AML-193 (cell line): ENCODE results near the gene TCEA2.
"Not testable (repeated sequence)": the region's sequence is repeated elsewhere in the genome, so short reads cannot be mapped to it uniquely, and the experiment has no call there.

Experiments
- DNase-seq, 2 experiments: peaks; one replicate each; lab custom pipeline; 2025; lab: John Stamatoyannopoulos, UW

TCEA2 gene

GRCh38 chr20:64077876-64078551, 15.0 kb downstream of the TCEA2 start:
- DNase-seq, result peak; percentile 62 to 64

DNA sequence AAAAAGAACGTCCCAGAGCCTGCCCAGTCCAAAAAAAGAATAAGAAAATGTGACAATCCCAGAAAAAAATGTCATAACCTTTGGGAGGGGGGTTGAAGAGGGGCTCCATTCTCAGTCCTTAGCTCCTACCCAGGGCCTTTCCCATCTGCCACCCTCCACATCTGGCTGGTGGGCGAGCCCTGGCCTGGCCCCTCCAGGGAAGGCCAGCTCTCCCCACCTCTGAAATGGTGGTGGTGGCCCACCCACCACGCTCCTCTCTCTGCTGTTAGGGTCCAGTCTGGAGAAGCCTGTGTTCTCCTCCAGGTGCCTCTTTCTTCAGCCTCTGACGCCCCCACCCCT, 15.9 kb downstream of the TCEA2 start:
- no peak for DNase-seq

GRCh38 chr20:64079273-64080012, 16.4 kb downstream of the TCEA2 start, which contains the start of gene RGS19:
Gene RGS19, minus strand, starts transcription at chr20:64079518. Its CDS starts 2,632 bp downstream, at chr20:64076886.
- DNase-seq, result peak; percentile 88 to 92

DNA sequence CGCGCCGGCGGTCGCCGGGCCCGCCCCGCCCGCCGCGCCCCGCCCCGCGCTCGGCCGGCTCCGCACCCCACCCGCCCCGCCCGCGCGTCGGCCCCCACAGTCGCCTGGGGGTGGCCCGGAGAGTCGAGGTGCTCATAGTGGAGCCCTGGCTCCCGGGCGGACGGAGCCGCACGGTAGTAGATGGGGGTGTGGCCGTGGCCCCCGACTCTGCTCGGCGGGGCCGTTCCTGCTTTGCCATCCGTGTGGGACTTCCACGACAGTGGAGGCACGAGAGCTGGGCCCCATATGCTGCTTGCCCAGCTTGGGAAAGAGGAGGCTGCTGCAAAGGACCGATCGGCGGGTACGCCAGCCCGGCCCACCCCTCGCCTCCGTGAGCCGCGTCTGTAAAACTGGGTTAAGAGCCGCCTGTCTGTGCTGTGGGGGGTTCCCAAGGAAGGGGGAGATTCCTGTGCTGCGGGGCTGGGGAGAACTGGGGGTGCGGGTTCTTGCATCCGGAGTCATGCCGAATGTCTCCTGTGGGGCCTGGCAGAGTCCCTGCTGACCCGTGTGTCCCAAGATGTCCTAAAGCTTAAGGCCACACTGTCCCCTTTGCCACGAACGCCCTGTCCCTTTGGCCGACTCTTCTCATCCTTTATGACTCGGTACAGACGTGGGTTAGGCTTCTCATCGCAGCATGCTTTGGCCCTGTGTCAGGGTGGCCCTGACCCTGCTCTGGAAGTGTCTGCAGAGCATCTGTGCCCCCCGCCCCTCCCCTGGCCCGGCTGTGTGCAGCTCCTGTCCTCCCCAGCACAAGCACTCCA, 17.2 kb downstream of the TCEA2 start, which contains the start of gene OPRL1:
Gene OPRL1, plus strand, starts transcription at position 70 of the 800 bp plus-strand sequence. CDS start 12,639 bp downstream, outside the sequence.
- peak in 1 of 2 experiments; percentile 10 for DNase-seq

DNA sequence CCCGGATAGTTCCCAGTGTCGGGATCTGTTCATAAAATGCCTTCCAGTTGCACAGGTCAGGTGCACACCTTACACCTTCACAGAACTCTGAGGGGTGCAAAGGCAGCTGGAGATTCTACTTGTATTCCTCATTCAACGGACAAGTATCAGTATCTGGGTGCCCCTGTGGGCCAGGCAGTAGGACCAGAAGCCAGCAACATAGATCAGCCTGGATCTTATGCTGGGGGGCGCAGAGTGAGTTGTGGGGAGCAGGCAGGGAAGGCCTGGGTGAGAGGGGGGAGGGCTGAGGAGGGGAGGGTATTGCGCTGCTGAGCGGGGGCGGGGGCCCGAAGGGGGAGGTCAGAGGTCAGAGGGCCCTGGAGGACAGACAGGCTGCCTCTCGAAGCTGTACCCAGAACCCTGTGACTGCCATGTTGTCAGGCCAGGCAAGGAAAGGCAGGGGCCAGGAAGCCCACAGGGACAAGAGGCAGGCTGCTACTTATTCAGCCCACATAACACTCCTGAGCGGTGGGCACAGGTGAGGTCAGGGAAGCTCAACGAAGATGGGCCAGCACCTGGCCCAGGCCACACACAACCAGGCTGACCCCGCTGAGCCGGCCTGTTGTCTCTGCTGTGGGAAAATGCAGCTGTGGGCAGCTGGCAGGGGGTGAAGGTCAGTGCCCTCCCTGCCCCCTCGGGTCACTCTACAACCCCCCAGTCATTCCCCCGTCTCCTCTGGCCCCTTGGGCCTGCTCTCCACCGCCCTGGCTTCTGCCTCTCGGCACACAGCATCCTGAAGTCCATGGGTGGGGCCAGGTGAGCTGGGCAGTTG, 18.0 kb downstream of the TCEA2 start:
- no peak for DNase-seq

DNA sequence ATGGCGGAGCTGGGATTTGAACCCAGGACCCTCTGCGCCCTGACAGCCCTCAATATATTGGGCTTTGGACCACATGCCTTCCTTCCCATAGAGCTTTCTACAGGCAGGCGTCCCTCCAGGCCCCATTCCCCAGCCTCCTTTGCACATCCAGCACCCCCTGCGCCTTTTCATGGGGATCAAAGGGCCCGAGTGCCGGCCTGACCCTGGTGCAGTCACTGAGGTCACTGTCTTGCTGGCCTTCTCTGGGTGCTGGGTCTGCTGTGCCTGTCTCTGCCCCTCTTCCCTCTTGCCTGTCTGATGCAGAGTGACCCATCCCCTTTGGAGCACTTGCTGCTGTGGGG, 18.6 kb downstream of the TCEA2 start:
- DNase-seq, result no peak

DNA sequence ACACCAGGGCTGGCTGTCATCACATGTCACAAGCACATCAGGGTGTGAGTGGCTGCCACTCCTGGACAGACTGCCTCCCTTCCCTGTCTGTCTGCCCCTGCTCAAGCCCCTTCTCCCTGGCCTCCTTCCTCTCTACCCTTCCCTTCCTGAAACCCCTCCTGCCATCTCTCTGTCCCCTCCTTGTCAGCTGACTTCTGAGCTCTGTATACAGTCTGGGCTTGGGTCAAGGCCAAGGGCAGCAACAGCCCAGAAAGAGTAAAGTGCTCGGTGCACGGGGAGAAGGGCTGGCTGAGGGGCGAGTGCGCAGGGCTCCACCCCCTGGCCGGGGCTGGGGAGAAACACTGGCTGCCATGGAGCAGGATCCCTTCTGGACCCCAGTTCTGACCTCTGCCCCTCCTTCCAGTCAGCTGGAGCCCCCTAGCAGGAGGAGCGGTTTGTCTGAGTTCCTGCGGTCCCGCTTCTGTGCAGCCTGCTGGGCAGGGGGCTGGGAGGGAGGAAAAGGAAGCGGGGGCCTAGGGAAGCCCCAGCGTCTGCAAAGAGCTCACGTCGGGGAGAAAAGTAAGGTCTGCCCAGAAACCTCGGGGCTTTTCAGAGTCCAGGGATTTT, 19.2 kb downstream of the TCEA2 start:
- no peak for DNase-seq

DNA sequence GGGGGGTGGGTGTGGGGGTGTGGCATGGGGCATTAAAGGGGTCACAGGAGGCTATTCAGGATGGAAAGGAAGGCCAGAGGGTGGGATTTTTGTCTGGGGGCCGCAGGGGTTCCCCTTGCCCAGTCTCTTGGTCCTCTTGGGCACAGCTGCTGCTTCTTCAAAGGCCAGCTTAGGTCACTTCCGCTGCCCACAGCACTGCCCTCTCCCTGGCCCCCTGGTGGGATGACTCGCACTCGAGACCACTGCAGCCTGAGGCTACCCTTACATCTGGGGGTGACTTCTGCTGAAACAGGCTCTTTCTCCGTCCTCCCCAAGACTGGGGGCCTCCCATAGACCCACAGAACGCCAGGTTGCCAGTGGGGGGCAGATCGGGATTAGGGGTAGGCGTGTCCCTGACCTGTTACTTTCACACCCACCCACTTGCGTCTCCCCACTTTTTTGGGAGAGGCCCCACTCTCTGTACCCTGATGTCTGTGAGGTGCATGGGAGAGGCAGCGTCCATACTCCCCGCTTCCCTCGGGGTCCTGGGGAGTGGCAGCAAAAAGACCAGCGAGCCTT, 19.9 kb downstream of the TCEA2 start:
- DNase-seq, result no peak

GRCh38 chr20:64083378-64083803, 20.4 kb downstream of the TCEA2 start:
- DNase-seq, result peak; percentile 40 to 50

- DNase-seq, result no peak
These were observed 21.0 kb downstream of the TCEA2 start, which contains the start of gene LKAAEAR1 for GRCh38 chr20:64083804-64084684. Gene LKAAEAR1, minus strand, starts transcription at chr20:64084398. Its CDS starts 179 bp downstream, at chr20:64084219.

- DNase-seq, result no peak
These were observed 21.7 kb downstream of the TCEA2 start for GRCh38 chr20:64084685-64085152.

DNA sequence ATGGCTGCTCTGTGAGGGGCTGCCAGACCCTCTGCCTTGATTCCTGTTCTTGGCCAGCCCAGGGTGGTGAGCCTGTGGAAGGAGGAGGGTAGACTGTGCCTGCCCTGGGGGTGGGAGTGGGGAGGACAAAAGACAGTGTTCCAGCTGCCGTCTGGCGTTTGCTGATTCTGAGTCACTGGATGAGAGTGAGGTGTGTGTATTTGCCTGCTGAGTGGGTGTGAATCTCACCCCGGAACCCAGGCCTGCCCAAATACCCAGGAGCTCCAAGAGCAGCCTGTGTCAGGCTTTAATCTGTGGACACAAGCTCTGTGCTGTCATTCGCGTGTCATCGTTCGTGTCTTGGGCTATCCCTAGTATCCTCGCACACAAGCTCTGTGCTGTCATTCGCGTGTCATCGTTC, 23.8 kb downstream of the TCEA2 start:
- no peak for DNase-seq

DNA sequence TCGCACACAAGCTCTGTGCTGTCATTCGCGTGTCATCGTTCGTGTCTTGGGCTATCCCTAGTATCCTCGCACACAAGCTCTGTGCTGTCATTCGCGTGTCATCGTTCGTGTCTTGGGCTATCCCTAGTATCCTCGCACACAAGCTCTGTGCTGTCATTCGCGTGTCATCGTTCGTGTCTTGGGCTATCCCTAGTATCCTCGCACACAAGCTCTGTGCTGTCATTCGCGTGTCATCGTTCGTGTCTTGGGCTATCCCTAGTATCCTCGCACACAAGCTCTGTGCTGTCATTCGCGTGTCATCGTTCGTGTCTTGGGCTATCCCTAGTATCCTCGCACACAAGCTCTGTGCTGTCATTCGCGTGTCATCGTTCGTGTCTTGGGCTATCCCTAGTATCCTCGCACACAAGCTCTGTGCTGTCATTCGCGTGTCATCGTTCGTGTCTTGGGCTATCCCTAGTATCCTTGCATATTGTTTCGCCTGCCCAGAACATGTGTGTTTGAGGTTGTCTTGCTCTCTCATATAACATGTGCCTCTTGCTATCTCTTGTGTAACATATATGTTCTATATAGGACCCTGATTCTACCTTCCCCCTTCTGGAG, 24.3 kb downstream of the TCEA2 start:
- DNase-seq, result not testable (repeated sequence)

DNA sequence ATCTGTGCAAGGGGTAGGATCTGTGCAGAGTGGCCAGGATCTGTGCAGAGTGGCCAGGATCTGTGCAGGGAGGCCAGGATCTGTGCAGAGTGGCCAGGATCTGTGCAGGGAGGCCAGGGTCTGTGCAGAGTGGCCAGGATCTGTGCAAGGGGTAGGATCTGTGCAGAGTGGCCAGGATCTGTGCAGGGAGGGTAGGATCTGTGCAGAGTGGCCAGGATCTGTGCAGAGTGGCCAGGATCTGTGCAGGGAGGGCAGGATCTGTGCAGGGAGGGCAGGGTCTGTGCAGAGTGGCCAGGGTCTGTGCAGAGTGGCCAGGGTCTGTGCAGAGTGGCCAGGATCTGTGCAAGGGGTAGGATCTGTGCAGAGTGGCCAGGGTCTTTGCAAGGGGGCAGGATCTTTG, 25.6 kb downstream of the TCEA2 start:
- not testable (repeated sequence) for DNase-seq

GRCh38 chr20:64090165-64090564, 27.2 kb downstream of the TCEA2 start:
- no peak for DNase-seq

- no peak for DNase-seq
These were observed 28.3 kb downstream of the TCEA2 start for GRCh38 chr20:64091340-64091739.

DNA sequence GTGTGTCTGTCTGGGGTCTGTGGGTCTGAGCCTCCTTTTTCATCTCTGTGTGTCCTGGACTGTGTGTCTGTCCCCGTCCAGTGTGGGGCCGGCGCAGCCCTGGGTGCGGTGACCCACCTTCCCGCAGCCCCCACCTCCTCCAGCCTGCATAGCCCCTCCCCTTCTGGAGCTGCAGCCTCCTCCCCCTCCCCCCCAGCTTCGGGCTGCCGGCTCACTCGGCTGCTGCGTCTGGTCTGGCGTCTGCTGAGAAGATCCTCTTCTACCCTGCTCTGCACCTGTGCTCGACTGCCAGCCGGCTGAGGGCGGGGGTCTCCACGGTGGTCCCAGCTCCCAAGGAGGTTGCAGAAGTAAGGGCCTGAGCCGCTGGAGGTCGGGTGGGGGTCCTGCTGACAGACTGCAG, 28.8 kb downstream of the TCEA2 start:
- DNase-seq, result no peak

DNA sequence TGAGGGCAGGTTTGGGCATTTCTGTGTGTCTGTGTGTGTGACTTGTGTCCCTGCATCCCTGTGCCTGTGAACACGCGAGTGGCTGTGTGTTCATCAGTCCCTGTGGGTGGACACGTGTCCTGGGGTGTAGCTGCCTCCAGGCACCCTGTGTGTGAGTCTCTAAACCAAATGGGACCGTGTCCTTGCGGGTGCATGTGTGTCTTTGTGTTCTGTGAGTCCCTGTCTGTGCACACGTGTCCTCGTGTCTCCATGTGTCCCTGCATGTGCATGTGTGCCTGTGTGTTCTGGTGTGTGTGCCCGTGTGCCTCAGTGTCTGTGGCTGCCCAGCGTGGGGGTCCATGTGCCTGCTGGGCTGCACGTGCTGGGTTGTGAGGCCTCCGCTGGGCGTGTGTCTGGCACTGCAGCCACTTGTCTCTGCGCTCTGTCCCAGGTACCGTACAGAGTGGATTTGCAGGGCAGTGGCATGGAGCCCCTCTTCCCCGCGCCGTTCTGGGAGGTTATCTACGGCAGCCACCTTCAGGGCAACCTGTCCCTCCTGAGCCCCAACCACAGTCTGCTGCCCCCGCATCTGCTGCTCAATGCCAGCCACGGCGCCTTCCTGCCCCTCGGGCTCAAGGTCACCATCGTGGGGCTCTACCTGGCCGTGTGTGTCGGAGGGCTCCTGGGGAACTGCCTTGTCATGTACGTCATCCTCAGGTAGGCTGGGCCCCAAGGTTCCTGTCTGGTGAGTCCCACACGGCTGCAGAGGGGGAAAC, 29.4 kb downstream of the TCEA2 start:
- DNase-seq, result no peak
